Erythroblast (primary cell): Measurements from ENCODE around the gene OR51B6.

Experiments used
- DNase-seq, 2 experiments: peaks; one replicate each; lab custom pipeline; 2025; lab: John Stamatoyannopoulos, UW
- GATA1 ChIP-seq: IDR thresholded peaks from 2 replicates; pipeline ENCODE4 v1.6.1; 2011; ENCODE audit warnings: low read depth, mild to moderate bottlenecking, control low read depth, low read length, moderate library complexity
- POLR2A ChIP-seq: IDR thresholded peaks from 2 replicates; pipeline ENCODE4 v1.6.1; 2011; ENCODE audit warnings: mild to moderate bottlenecking, low read length

OR51B6 gene

GRCh38 chr11:5383576-5383975, 32.3 kb downstream of the OR51B6 start, which contains the start of gene OR51M1:
TSS of gene OR51M1 (plus strand) at chr11:5383812. CDS start at chr11:5389399, 5,587 bp downstream.
- TF ChIP-seq POLR2A (no peak), GATA1 (no peak)
- no peak for DNase-seq

GRCh38 chr11:5384335-5384734, 33.0 kb downstream of the OR51B6 start:
- TF ChIP-seq GATA1 = no peak
- no peak for TF ChIP-seq POLR2A
- DNase-seq = no peak

- TF ChIP-seq GATA1 (no peak), POLR2A (no peak)
- DNase-seq = peak; percentile 14 to 20
Measured at GRCh38 chr11:5390210-5390609, 38.9 kb downstream of the OR51B6 start.

GRCh38 chr11:5394091-5394490, 42.8 kb downstream of the OR51B6 start:
- DNase-seq = no peak
- no peak for TF ChIP-seq GATA1
- no peak for TF ChIP-seq POLR2A

GRCh38 chr11:5398936-5399335, 47.6 kb downstream of the OR51B6 start:
- no peak for DNase-seq
- TF ChIP-seq POLR2A = no peak
- TF ChIP-seq GATA1 = no peak
